ENCODE measurements around the gene RGS17.

DNA sequence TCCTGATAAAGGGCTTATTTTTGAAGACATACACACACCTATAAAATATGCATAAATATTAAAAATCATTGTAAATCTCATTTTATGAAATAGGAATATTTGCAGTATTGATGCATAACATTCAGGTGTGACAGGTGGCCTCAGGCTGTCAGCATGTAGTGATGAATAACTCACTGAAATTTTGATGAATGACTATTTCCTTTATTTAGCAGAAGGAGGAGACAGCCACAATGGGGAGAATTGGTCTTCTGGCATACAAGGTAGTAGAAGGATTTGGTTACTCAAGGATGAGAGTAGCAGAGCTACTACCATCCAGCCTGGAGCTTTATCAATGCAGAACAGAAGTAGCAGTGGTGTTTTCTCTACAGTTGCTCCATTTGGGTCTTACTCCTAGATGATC lies 47.2 kb downstream of the RGS17 start:
- TF ChIP-seq EZH2 (IDR thresholded peaks at IDR 0.05; ENCODE audit: borderline replicate concordance, control insufficient read depth, low read depth, low read length) (no peak), RAD21 (IDR thresholded peaks at IDR 0.05; ENCODE audit: insufficient read depth, low read depth, low read length) (no peak), CREB1 (IDR thresholded peaks at IDR 0.05; ENCODE audit: low read depth) (no peak), POLR2A (IDR thresholded peaks at IDR 0.05; ENCODE audit: low read depth, low read length) (no peak)
- TF ChIP-seq, protein P1, sequence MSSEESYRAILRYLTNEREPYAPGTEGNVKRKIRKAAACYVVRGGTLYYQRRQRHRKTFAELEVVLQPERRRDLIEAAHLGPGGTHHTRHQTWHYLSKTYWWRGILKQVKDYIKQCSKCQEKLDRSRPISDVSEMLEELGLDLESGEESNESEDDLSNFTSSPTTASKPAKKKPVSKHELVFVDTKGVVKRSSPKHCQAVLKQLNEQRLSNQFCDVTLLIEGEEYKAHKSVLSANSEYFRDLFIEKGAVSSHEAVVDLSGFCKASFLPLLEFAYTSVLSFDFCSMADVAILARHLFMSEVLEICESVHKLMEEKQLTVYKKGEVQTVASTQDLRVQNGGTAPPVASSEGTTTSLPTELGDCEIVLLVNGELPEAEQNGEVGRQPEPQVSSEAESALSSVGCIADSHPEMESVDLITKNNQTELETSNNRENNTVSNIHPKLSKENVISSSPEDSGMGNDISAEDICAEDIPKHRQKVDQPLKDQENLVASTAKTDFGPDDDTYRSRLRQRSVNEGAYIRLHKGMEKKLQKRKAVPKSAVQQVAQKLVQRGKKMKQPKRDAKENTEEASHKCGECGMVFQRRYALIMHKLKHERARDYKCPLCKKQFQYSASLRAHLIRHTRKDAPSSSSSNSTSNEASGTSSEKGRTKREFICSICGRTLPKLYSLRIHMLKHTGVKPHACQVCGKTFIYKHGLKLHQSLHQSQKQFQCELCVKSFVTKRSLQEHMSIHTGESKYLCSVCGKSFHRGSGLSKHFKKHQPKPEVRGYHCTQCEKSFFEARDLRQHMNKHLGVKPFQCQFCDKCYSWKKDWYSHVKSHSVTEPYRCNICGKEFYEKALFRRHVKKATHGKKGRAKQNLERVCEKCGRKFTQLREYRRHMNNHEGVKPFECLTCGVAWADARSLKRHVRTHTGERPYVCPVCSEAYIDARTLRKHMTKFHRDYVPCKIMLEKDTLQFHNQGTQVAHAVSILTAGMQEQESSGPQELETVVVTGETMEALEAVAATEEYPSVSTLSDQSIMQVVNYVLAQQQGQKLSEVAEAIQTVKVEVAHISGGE (CRISPR knock-in tag; IDR thresholded peaks at IDR 0.05) = no peak
